Measurements from ENCODE around the gene LGR6. TPM values are rescaled to one million over a fixed set of nuclear protein-coding genes. Genes with fewer than 3 reads are reported as not detected.

The LGR6 gene
- polyA plus RNA-seq, 1 experiment, result not detected

DNA sequence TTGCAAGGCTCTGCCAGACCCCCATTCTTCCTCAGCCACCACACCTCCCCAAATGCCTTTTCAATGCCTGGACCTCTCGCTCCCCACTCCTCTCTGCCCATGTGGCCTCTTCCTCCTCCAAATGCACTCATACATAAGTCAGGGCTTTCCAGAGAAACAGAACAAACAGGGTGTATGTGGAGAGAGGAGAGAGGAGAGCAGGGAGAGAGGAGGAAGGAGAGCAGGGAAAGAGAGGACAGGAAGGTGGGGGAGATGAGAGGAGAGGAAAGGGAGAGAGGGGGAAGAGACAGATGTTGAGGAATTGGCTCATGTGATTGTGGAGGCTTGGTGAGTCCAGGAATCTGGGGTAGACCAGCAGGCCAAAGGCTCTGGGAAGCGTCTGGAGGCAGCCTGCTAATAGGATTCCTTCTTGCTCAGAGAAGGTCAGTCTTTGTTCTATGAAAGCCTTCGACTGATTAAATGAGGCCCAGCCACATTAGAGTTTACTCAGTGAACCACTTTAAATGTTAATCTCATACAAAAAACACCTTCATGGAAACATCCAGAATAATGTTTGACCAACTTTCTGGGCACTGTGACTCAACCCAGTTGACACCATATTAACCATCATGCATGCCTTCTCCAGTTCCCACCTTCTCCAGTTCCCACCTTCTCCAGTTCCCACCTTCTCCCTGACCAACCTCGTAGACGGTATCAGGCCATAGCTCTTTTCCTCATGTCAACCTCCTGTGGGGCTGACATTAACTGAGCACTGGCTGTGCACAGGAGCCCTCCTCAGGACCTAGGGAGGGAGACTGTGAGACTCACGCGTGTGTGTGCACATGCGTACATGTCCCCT lies 11.3 kb upstream of the LGR6 start:
- CTCF ChIA-PET, result interaction anchor here (0.8 to 10.8 kb wide), 6 partner anchors 8 to 135 kb away, joined by 3 to 206 read pairs (median 12); partner anchors contain the start of gene LGR6
- DNase-seq (ENCODE audit: low read depth), result no peak
- no peaks in the 10 kb centered on the region for H3K36me3 ChIP-seq (ENCODE audit: control insufficient read depth, insufficient read depth, low read length)
- H3K27me3 ChIP-seq (ENCODE audit: control insufficient read depth, insufficient read depth, low read length), result peaks cover 26% of the 10 kb centered on the region
- POLR2A ChIA-PET, result no interaction called here
- H3K4me3 ChIP-seq (ENCODE audit: low read depth, low read length), result no peak overlapping the region
- TF ChIP-seq, protein P1, sequence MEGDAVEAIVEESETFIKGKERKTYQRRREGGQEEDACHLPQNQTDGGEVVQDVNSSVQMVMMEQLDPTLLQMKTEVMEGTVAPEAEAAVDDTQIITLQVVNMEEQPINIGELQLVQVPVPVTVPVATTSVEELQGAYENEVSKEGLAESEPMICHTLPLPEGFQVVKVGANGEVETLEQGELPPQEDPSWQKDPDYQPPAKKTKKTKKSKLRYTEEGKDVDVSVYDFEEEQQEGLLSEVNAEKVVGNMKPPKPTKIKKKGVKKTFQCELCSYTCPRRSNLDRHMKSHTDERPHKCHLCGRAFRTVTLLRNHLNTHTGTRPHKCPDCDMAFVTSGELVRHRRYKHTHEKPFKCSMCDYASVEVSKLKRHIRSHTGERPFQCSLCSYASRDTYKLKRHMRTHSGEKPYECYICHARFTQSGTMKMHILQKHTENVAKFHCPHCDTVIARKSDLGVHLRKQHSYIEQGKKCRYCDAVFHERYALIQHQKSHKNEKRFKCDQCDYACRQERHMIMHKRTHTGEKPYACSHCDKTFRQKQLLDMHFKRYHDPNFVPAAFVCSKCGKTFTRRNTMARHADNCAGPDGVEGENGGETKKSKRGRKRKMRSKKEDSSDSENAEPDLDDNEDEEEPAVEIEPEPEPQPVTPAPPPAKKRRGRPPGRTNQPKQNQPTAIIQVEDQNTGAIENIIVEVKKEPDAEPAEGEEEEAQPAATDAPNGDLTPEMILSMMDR (IDR thresholded peaks at IDR 0.05; ENCODE audit: insufficient read depth, low read depth, low read length), result no peak

DNA sequence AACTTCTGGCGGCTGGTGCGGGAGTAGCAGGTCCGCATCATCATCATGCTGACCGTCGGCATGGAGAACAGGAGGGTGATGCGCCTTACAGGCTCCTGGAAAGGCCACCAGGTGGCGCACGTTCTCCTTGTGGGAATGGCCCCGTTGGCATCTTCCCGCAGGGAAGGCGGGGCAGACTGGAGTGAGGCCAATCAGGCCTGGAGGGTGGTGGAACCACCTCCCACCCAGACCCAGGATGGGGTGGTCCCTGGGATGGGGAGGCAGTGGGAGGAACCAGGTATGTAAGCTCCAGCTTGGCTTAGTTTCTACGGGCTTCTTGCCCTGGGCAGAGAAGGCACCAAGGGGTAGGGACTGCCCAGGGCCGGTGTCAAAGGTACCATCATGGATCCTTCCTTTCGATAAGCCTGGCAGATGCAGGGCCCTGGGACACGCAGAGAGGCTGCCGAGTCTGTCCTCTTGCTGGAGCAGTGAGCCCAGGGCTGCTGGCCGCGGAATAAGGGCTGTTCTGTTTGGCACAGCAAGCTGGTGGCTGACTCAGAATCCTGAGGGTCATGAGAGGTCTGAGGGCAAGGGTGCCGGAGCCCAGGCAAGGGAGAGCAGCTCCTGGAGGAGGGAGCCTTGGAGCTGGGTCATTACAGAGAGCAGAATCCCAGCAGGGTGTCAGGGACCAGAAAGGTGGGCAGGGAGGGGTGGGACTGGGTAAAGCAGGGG lies 8.7 kb upstream of the LGR6 start:
- POLR2A ChIA-PET, result no interaction called here
- Histone ChIP-seq H3K36me3 (ENCODE audit: control insufficient read depth, insufficient read depth, low read length) (no peaks in the 10 kb centered on the region), H3K27me3 (ENCODE audit: control insufficient read depth, insufficient read depth, low read length) (peaks cover 25% of the 10 kb centered on the region), H3K4me3 (ENCODE audit: low read depth, low read length) (no peak overlapping the region)
- peak; percentile 10 for DNase-seq (ENCODE audit: low read depth)
- TF ChIP-seq, protein P1 (IDR thresholded peaks at IDR 0.05; ENCODE audit: insufficient read depth, low read depth, low read length), result peak; percentile 95
- CTCF ChIA-PET, result interaction anchor here (0.6 to 10.8 kb wide), 19 partner anchors 9 to 870 kb away, joined by 3 to 206 read pairs (median 4); partner anchors contain the start of gene LGR6

DNA sequence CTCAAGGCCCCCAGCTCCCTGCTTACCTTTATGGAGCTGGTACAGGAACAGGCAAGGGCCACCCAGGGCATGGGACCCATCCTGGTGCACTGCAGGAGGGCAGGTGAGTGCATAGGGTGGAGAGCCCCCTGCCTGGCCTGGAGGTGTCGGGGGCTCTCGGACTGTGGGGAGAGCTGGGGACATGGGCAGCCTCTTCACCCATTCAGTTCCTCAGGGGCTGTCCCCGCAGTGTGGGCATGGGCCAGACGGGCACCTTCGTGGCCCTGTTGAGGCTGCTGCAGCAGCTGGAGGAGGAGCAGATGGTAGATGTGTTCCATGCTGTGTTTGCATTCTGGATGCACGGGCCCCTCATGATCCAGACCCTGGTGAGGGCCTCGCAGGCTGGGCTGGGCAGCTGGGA lies 7.3 kb upstream of the LGR6 start:
- POLR2A ChIA-PET, result no interaction called here

DNA sequence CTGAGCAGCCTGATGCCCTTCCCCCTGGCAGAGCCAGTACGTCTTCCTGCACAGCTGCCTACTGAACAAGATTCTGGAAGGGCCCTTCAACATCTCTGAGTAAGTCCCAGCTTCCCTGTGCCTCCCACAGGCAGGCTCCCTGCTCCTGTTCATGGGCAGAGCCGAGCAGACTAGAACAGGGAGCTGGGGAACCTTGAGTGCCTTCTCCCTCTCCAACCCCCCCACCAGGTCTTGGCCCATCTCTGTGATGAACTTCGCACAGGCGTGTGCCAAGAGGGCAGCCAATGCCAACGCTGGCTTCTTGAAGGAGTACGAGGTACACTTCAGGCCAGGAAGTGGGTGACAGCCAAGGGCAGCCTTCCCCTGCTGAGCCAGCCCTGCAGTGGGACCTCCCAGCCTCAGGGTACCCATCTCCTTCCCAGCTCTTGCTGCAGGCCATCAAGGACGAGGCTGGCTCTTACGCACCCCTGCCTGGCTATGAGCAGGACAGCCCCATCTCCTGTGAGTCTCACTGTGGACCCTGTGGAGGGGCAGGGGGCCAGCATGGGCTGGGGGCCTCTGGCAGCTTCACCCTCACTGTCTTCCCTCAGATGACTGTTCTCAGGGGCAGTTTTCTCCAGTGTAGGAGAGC lies 6.4 kb upstream of the LGR6 start:
- no peak for DNase-seq (ENCODE audit: low read depth)
- no peaks in the 10 kb centered on the region for H3K36me3 ChIP-seq (ENCODE audit: control insufficient read depth, insufficient read depth, low read length)
- H3K27me3 ChIP-seq (ENCODE audit: control insufficient read depth, insufficient read depth, low read length), result peaks cover 15% of the 10 kb centered on the region
- H3K4me3 ChIP-seq (ENCODE audit: low read depth, low read length), result no peak overlapping the region
- POLR2A ChIA-PET, result no interaction called here
- TF ChIP-seq, protein P1 (IDR thresholded peaks at IDR 0.05; ENCODE audit: insufficient read depth, low read depth, low read length), result no peak
- CTCF ChIA-PET, result interaction anchor here (0.9 to 10.8 kb wide), 9 partner anchors 11 to 532 kb away, joined by 3 to 206 read pairs (median 15); partner anchors contain the start of gene UBE2T

More for the DNA sequence above, 7.3 kb upstream of the LGR6 start:
- no peak for DNase-seq (ENCODE audit: low read depth)
- Histone ChIP-seq H3K36me3 (ENCODE audit: control insufficient read depth, insufficient read depth, low read length) (no peaks in the 10 kb centered on the region), H3K27me3 (ENCODE audit: control insufficient read depth, insufficient read depth, low read length) (peaks cover 22% of the 10 kb centered on the region), H3K4me3 (ENCODE audit: low read depth, low read length) (no peak overlapping the region)
- CTCF ChIA-PET, result interaction anchor here (1.3 to 10.8 kb wide), 8 partner anchors 11 to 533 kb away, joined by 4 to 206 read pairs (median 10); partner anchors contain the start of gene UBE2T
- TF ChIP-seq, protein P1 (IDR thresholded peaks at IDR 0.05; ENCODE audit: insufficient read depth, low read depth, low read length), result no peak

All from BJ (cell line).